Measurements from ENCODE around the gene TCERG1L. TPM values are rescaled to one million over a fixed set of nuclear protein-coding genes. Genes with fewer than 3 reads are reported as not detected.

The TCERG1L gene
- total RNA-seq, 1 experiment from 2014 or later = 1.5 TPM

DNA sequence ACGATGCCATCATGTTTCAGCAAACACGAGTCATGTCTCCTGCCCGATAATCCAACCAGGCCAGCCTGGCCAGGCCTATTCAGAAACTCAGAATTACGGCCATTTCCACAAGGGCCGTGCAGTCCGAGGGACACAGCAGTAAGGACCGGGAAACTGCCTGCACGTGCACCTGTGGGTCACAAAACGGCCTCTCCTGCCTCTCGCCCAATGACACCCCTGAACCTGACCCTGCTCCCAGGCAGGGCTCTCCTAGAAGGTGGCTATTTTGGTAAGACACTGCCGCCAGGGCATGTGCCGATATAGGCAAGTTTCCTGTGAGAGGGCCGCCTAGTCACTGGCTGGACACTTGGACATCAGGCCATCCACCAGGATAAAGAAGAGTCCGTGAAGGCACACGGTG is 196.7 kb downstream of the TCERG1L start:
- no peak for ATAC-seq
- POLR2A ChIA-PET = no interaction called here
- no peak for TF ChIP-seq CREB1 (CRISPR knock-in tag; IDR thresholded peaks at IDR 0.05)
- no peak for TF ChIP-seq ZBTB43 (CRISPR knock-in tag; IDR thresholded peaks at IDR 0.05)
- TF ChIP-seq, protein P1, sequence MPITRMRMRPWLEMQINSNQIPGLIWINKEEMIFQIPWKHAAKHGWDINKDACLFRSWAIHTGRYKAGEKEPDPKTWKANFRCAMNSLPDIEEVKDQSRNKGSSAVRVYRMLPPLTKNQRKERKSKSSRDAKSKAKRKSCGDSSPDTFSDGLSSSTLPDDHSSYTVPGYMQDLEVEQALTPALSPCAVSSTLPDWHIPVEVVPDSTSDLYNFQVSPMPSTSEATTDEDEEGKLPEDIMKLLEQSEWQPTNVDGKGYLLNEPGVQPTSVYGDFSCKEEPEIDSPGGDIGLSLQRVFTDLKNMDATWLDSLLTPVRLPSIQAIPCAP (CRISPR knock-in tag; IDR thresholded peaks at IDR 0.05) = no peak
- TF ChIP-seq MYBL2 (CRISPR knock-in tag; IDR thresholded peaks at IDR 0.05) = no peak
- peaks cover 31% of the 10 kb centered on the region for H3K36me3 Mint-ChIP-seq
- CTCF ChIA-PET = no interaction called here
- DNase-seq (ENCODE audit: low spot score) = no peak
- H3K27me3 Mint-ChIP-seq (ENCODE audit: low read depth) = peaks cover 5% of the 10 kb centered on the region; the same call in 1 of the 2 replicates
- peaks cover 23% of the 10 kb centered on the region for H3K9me3 Mint-ChIP-seq
- no peak overlapping the region for H3K4me3 Mint-ChIP-seq
- no peak overlapping the region for H3K27ac Mint-ChIP-seq
- H3K4me1 Mint-ChIP-seq = no peaks in the 10 kb centered on the region

DNA sequence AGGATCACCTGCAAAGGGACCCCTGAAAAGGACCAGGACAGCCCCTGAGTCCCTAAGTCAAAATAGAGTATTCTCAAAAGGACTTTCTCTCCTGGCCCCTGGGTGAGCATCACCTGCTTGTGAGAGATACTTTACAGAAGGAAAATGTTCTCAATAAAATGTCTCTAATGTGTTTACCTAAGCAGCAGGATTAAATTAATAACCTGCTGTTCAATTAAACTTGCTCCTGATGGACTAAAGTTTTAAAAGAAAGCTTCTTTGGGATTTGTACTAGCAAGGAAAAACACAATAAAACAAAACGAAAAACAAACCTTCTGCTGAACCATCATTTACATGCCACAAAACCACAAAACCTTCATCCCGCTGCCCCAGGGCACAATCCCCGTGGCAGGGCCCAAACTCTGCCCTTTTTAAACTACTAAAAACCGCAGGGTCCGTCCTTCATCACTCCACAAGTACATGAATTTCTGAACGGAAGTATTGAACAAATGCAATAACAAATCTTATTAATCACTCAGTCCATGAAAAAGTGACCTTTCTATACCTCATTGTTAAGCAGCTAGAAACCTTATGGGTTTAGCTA is 197.7 kb downstream of the TCERG1L start:
- H3K4me1 Mint-ChIP-seq = no peaks in the 10 kb centered on the region
- ChIA-PET CTCF (no interaction called here), POLR2A (no interaction called here)
- H3K9me3 Mint-ChIP-seq = peaks cover 31% of the 10 kb centered on the region
- H3K4me3 Mint-ChIP-seq = no peak overlapping the region
- ATAC-seq (no peak), DNase-seq (ENCODE audit: low spot score) (no peak)
- peaks cover 35% of the 10 kb centered on the region for H3K36me3 Mint-ChIP-seq
- no peak overlapping the region for H3K27ac Mint-ChIP-seq
- H3K27me3 Mint-ChIP-seq (ENCODE audit: low read depth) = peaks cover 5% of the 10 kb centered on the region; the same call in 1 of the 2 replicates
- no peak for TF ChIP-seq SP1 (CRISPR knock-in tag; conservative IDR thresholded peaks at IDR 0.05)
- TF ChIP-seq RORB (CRISPR knock-in tag; IDR thresholded peaks at IDR 0.05) = no peak
- TF ChIP-seq MXD4 (CRISPR knock-in tag; IDR thresholded peaks at IDR 0.05; ENCODE audit: borderline replicate concordance) = no peak
- no peak for TF ChIP-seq E2F4 (CRISPR knock-in tag; IDR thresholded peaks at IDR 0.05; ENCODE audit: borderline replicate concordance, low read depth)
- TF ChIP-seq, protein P2, sequence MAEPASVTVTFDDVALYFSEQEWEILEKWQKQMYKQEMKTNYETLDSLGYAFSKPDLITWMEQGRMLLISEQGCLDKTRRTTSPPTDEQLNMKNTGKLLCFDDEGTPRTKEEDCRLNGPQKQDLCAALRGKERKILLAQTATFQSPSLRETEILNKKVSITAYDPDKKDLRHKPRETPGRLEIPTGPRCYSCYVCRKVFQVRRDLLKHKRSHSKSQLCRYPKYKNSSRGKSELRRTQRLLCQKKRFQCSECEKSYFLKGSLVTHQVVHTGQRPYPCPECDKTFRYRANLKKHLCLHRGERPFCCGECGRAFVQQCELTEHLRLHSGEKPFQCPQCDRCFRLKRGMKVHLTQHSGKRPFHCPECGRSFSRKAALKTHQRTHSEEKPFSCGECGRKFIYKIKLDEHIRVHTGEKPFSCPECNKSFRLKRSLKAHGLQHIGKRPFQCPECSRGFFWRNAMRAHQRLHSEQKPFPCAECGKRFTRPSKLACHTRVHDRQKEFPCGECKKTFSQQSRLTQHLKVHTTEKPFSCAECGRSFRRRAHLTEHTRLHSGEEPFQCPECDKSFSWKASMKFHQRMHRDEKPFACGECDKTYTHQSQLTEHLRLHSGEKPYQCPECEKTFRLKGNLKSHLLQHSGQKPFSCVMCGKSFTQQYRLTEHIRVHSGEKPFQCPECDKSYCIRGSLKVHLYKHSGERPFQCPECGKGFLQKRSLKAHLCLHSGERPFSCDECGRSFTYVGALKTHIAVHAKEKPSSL (CRISPR knock-in tag; conservative IDR thresholded peaks at IDR 0.05) = no peak
- TF ChIP-seq ATF3 (CRISPR knock-in tag; conservative IDR thresholded peaks at IDR 0.05) = no peak
- TF ChIP-seq ELF4 (CRISPR knock-in tag; IDR thresholded peaks at IDR 0.05; ENCODE audit: low read depth) = no peak
- TF ChIP-seq GABPB1 (CRISPR knock-in tag; IDR thresholded peaks at IDR 0.05) = no peak
- TF ChIP-seq, protein P3, sequence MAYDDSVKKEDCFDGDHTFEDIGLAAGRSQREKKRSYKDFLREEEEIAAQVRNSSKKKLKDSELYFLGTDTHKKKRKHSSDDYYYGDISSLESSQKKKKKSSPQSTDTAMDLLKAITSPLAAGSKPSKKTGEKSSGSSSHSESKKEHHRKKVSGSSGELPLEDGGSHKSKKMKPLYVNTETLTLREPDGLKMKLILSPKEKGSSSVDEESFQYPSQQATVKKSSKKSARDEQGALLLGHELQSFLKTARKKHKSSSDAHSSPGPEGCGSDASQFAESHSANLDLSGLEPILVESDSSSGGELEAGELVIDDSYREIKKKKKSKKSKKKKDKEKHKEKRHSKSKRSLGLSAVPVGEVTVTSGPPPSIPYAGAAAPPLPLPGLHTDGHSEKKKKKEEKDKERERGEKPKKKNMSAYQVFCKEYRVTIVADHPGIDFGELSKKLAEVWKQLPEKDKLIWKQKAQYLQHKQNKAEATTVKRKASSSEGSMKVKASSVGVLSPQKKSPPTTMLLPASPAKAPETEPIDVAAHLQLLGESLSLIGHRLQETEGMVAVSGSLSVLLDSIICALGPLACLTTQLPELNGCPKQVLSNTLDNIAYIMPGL (CRISPR knock-in tag; IDR thresholded peaks at IDR 0.05) = no peak
- no peak for TF ChIP-seq CTCF (IDR thresholded peaks at IDR 0.05)
- TF ChIP-seq, protein P4, sequence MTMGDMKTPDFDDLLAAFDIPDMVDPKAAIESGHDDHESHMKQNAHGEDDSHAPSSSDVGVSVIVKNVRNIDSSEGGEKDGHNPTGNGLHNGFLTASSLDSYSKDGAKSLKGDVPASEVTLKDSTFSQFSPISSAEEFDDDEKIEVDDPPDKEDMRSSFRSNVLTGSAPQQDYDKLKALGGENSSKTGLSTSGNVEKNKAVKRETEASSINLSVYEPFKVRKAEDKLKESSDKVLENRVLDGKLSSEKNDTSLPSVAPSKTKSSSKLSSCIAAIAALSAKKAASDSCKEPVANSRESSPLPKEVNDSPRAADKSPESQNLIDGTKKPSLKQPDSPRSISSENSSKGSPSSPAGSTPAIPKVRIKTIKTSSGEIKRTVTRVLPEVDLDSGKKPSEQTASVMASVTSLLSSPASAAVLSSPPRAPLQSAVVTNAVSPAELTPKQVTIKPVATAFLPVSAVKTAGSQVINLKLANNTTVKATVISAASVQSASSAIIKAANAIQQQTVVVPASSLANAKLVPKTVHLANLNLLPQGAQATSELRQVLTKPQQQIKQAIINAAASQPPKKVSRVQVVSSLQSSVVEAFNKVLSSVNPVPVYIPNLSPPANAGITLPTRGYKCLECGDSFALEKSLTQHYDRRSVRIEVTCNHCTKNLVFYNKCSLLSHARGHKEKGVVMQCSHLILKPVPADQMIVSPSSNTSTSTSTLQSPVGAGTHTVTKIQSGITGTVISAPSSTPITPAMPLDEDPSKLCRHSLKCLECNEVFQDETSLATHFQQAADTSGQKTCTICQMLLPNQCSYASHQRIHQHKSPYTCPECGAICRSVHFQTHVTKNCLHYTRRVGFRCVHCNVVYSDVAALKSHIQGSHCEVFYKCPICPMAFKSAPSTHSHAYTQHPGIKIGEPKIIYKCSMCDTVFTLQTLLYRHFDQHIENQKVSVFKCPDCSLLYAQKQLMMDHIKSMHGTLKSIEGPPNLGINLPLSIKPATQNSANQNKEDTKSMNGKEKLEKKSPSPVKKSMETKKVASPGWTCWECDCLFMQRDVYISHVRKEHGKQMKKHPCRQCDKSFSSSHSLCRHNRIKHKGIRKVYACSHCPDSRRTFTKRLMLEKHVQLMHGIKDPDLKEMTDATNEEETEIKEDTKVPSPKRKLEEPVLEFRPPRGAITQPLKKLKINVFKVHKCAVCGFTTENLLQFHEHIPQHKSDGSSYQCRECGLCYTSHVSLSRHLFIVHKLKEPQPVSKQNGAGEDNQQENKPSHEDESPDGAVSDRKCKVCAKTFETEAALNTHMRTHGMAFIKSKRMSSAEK (CRISPR knock-in tag; IDR thresholded peaks at IDR 0.05; ENCODE audit: borderline replicate concordance) = no peak

Data from WTC11 (cell line).